ENCODE measurements around the gene NEURL1. TPM values are rescaled to one million over a fixed set of nuclear protein-coding genes. Genes with fewer than 3 reads are reported as not detected.

The NEURL1 gene
- total RNA-seq, 1 donor from 2014 or later = 0.05 TPM

GRCh38 chr10:103584216-103585010 is 90.9 kb downstream of the NEURL1 start:
- Mint-ChIP-seq H3K4me3 (ENCODE audit: unreplicated experiment) (no peak overlapping the region), H3K4me1 (ENCODE audit: low read depth) (peaks cover 6% of the 10 kb centered on the region), H3K9me3 (ENCODE audit: low read depth) (peaks cover 5% of the 10 kb centered on the region), H3K36me3 (ENCODE audit: low read depth) (peaks cover 12% of the 10 kb centered on the region), H3K27me3 (ENCODE audit: low read depth) (peaks cover 3% of the 10 kb centered on the region), H3K27ac (ENCODE audit: unreplicated experiment) (no peak overlapping the region)
- no peak for DNase-seq (ENCODE audit: low spot score)
- TF ChIP-seq CTCF (IDR thresholded peaks at IDR 0.05) = no peak

GRCh38 chr10:103585011-103585405 is 91.5 kb downstream of the NEURL1 start:
- no peak for TF ChIP-seq CTCF (IDR thresholded peaks at IDR 0.05)
- H3K4me3 Mint-ChIP-seq (ENCODE audit: unreplicated experiment) = no peak overlapping the region
- no peak for DNase-seq (ENCODE audit: low spot score)
- peaks cover 2% of the 10 kb centered on the region for H3K27me3 Mint-ChIP-seq (ENCODE audit: low read depth)
- H3K4me1 Mint-ChIP-seq (ENCODE audit: low read depth) = peaks cover 6% of the 10 kb centered on the region
- H3K36me3 Mint-ChIP-seq (ENCODE audit: low read depth) = peaks cover 12% of the 10 kb centered on the region
- H3K9me3 Mint-ChIP-seq (ENCODE audit: low read depth) = peaks cover 5% of the 10 kb centered on the region
- no peak overlapping the region for H3K27ac Mint-ChIP-seq (ENCODE audit: unreplicated experiment)

GRCh38 chr10:103587073-103587472 is 93.6 kb downstream of the NEURL1 start:
- TF ChIP-seq CTCF (IDR thresholded peaks at IDR 0.05) = no peak
- DNase-seq (ENCODE audit: low spot score) = no peak
- no peak overlapping the region for H3K27ac Mint-ChIP-seq (ENCODE audit: unreplicated experiment)
- no peaks in the 10 kb centered on the region for H3K4me1 Mint-ChIP-seq (ENCODE audit: low read depth)
- peaks cover 12% of the 10 kb centered on the region for H3K36me3 Mint-ChIP-seq (ENCODE audit: low read depth)
- peaks cover 5% of the 10 kb centered on the region for H3K9me3 Mint-ChIP-seq (ENCODE audit: low read depth)
- no peak overlapping the region for H3K4me3 Mint-ChIP-seq (ENCODE audit: unreplicated experiment)
- H3K27me3 Mint-ChIP-seq (ENCODE audit: low read depth) = no peaks in the 10 kb centered on the region

- no peak overlapping the region for H3K4me3 Mint-ChIP-seq (ENCODE audit: unreplicated experiment)
These were observed 95.6 kb downstream of the NEURL1 start for GRCh38 chr10:103589074-103589630.

GRCh38 chr10:103590060-103590459 is 96.6 kb downstream of the NEURL1 start:
- Mint-ChIP-seq H3K9me3 (ENCODE audit: low read depth) (peaks cover 5% of the 10 kb centered on the region), H3K27me3 (ENCODE audit: low read depth) (peaks cover 1% of the 10 kb centered on the region), H3K36me3 (ENCODE audit: low read depth) (peaks cover 12% of the 10 kb centered on the region), H3K4me1 (ENCODE audit: low read depth) (no peaks in the 10 kb centered on the region), H3K27ac (ENCODE audit: unreplicated experiment) (no peak overlapping the region), H3K4me3 (ENCODE audit: unreplicated experiment) (no peak overlapping the region)
- DNase-seq (ENCODE audit: low spot score) = no peak
- TF ChIP-seq CTCF (IDR thresholded peaks at IDR 0.05) = no peak

More at GRCh38 chr10:103589074-103589630, 95.6 kb downstream of the NEURL1 start:
- Mint-ChIP-seq H3K9me3 (ENCODE audit: low read depth) (peaks cover 5% of the 10 kb centered on the region), H3K27ac (ENCODE audit: unreplicated experiment) (no peak overlapping the region), H3K4me1 (ENCODE audit: low read depth) (no peaks in the 10 kb centered on the region), H3K27me3 (ENCODE audit: low read depth) (peaks cover 1% of the 10 kb centered on the region), H3K36me3 (ENCODE audit: low read depth) (peaks cover 12% of the 10 kb centered on the region)
- no peak for DNase-seq (ENCODE audit: low spot score)
- TF ChIP-seq CTCF (IDR thresholded peaks at IDR 0.05) = no peak

Measured in chondrocyte (in vitro differentiated cells).